ENCODE measurements around the gene CDC42BPB.

Gene CDC42BPB

DNA sequence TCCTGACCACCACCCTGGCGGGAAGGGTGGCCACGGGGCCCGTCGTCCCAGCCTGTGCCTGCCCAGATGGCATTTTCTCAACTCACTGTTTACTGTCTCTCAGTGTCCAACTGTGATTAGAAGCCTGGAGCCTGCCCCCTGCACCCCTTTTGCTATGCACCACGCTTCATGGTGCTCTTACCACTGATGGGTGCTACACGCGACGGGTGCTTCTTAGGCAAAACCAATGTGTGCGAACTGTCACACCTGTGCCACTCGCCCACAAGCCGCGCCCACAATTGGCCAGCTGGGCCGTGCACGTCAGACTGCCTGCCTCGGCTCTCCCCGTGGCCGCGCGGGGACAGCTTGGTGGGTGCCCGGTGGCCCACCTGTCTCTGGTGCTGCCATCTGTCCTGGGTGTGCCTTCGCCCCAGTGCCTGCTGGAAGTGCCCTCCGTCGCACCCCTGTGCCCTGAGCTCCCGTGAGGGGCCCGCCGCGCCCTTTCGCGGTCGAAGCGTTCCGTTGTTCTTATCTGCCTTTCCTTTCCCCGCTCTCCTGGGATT lies 150.0 kb downstream of the CDC42BPB start:
- H2BK12ac ChIP-seq (ENCODE audit: low read length) = no peak overlapping the region
- H2AFZ ChIP-seq (ENCODE audit: low read length) = no peak overlapping the region
- H3K4me3 ChIP-seq (ENCODE audit: low read length in 2 of 2) = peak overlapping the region in 1 of 2 donors; percentile 32
- H3K14ac ChIP-seq (ENCODE audit: low read length) = no peak overlapping the region
- H3K27me3 ChIP-seq (ENCODE audit: control insufficient read depth in 3 of 3, insufficient read depth in 3 of 3, low read depth in 1 of 3, low read length in 3 of 3) = no peaks in the 10 kb centered on the region
- H4K91ac ChIP-seq (ENCODE audit: low read depth, low read length, poor library complexity) = no peak overlapping the region
- peak overlapping the region; percentile 3 for H3K9ac ChIP-seq (ENCODE audit: low read depth, low read length, poor library complexity)
- no CpG with 5 or more reads among the region's 33 CpGs for WGBS, 2 donors (ENCODE audit: extremely low coverage in 2 of 2, insufficient read length in 2 of 2, insufficient replicate concordance in 1 of 2)
- no peak overlapping the region for H2BK120ac ChIP-seq (ENCODE audit: low read depth, low read length)
- H2BK5ac ChIP-seq (ENCODE audit: low read length) = no peak overlapping the region
- H2AK5ac ChIP-seq (ENCODE audit: low read depth, low read length) = peak overlapping the region; percentile 65
- no peaks in the 10 kb centered on the region for H3K4me1 ChIP-seq (ENCODE audit: control insufficient read depth in 2 of 2, insufficient read depth in 1 of 2, low read depth in 1 of 2, low read length in 2 of 2)
- H4K8ac ChIP-seq (ENCODE audit: low read depth, low read length) = no peak overlapping the region
- no peak overlapping the region for H3K4me2 ChIP-seq (ENCODE audit: insufficient read depth, low read length, poor library complexity, severe bottlenecking)
- no peak overlapping the region for H2BK15ac ChIP-seq (ENCODE audit: low read length)
- no peak overlapping the region for H3K23ac ChIP-seq (ENCODE audit: low read depth, low read length, poor library complexity)
- no peak overlapping the region for H3K27ac ChIP-seq (replicated peaks; ENCODE audit: low read length)
- peaks cover 1% of the 10 kb centered on the region for H3K79me1 ChIP-seq (ENCODE audit: low read depth, low read length)
- no peak overlapping the region for H3K18ac ChIP-seq (ENCODE audit: low read length)
- peaks cover 11 to 13% of the 10 kb centered on the region in 2 donors for H3K9me3 ChIP-seq (replicated peaks in 1 of 2; ENCODE audit: control insufficient read depth in 2 of 2, insufficient read depth in 1 of 2, low read depth in 1 of 2, low read length in 2 of 2)
- peaks cover 15 to 50% of the 10 kb centered on the region in 2 donors for H3K36me3 ChIP-seq (replicated peaks in 1 of 2; ENCODE audit: control insufficient read depth in 2 of 2, insufficient read depth in 2 of 2, low read length in 2 of 2)
- H3K4ac ChIP-seq (ENCODE audit: low read length) = no peak overlapping the region
- no peak for DNase-seq (ENCODE audit: low spot score)

GRCh38 chr14:102906616-102907302 lies 150.6 kb downstream of the CDC42BPB start:
- Histone ChIP-seq H3K4ac (ENCODE audit: low read length) (no peak overlapping the region), H2AFZ (ENCODE audit: low read length) (no peak overlapping the region), H3K23ac (ENCODE audit: low read depth, low read length, poor library complexity) (no peak overlapping the region), H2BK120ac (ENCODE audit: low read depth, low read length) (no peak overlapping the region), H2AK5ac (ENCODE audit: low read depth, low read length) (no peak overlapping the region), H3K36me3 (replicated peaks in 1 of 2; ENCODE audit: control insufficient read depth in 2 of 2, insufficient read depth in 2 of 2, low read length in 2 of 2) (peaks cover 15 to 48% of the 10 kb centered on the region in 2 donors), H3K79me1 (ENCODE audit: low read depth, low read length) (peaks cover 1% of the 10 kb centered on the region), H3K27ac (replicated peaks; ENCODE audit: low read length) (no peak overlapping the region), H3K4me2 (ENCODE audit: insufficient read depth, low read length, poor library complexity, severe bottlenecking) (no peak overlapping the region), H2BK5ac (ENCODE audit: low read length) (no peak overlapping the region), H3K18ac (ENCODE audit: low read length) (no peak overlapping the region), H3K14ac (ENCODE audit: low read length) (no peak overlapping the region), H4K8ac (ENCODE audit: low read depth, low read length) (no peak overlapping the region), H3K9ac (ENCODE audit: low read depth, low read length, poor library complexity) (no peak overlapping the region), H3K27me3 (ENCODE audit: control insufficient read depth in 3 of 3, insufficient read depth in 3 of 3, low read depth in 1 of 3, low read length in 3 of 3) (no peaks in the 10 kb centered on the region), H3K9me3 (replicated peaks in 1 of 2; ENCODE audit: control insufficient read depth in 2 of 2, insufficient read depth in 1 of 2, low read depth in 1 of 2, low read length in 2 of 2) (peaks cover 11 to 13% of the 10 kb centered on the region in 2 donors), H4K91ac (ENCODE audit: low read depth, low read length, poor library complexity) (no peak overlapping the region), H3K4me3 (ENCODE audit: low read length in 2 of 2) (no peak overlapping the region), H2BK12ac (ENCODE audit: low read length) (no peak overlapping the region), H3K4me1 (ENCODE audit: control insufficient read depth in 2 of 2, insufficient read depth in 1 of 2, low read depth in 1 of 2, low read length in 2 of 2) (no peaks in the 10 kb centered on the region), H2BK15ac (ENCODE audit: low read length) (no peak overlapping the region)
- WGBS, 2 donors (ENCODE audit: extremely low coverage in 2 of 2, insufficient read length in 2 of 2, insufficient replicate concordance in 1 of 2) = no CpG with 5 or more reads among the region's 30 CpGs
- DNase-seq (ENCODE audit: low spot score) = no peak

GRCh38 chr14:102905116-102906108 lies 151.9 kb downstream of the CDC42BPB start:
- DNase-seq (ENCODE audit: low spot score) = no peak
- no peak overlapping the region for H2BK5ac ChIP-seq (ENCODE audit: low read length)
- no peak overlapping the region for H4K91ac ChIP-seq (ENCODE audit: low read depth, low read length, poor library complexity)
- no peak overlapping the region for H3K27ac ChIP-seq (replicated peaks; ENCODE audit: low read length)
- no CpG with 5 or more reads among the region's 38 CpGs for WGBS, 2 donors (ENCODE audit: extremely low coverage in 2 of 2, insufficient read length in 2 of 2, insufficient replicate concordance in 1 of 2)
- H3K18ac ChIP-seq (ENCODE audit: low read length) = no peak overlapping the region
- H3K4me1 ChIP-seq (ENCODE audit: control insufficient read depth in 2 of 2, insufficient read depth in 1 of 2, low read depth in 1 of 2, low read length in 2 of 2) = no peaks in the 10 kb centered on the region
- no peak overlapping the region for H3K4ac ChIP-seq (ENCODE audit: low read length)
- H3K9me3 ChIP-seq (replicated peaks in 1 of 2; ENCODE audit: control insufficient read depth in 2 of 2, insufficient read depth in 1 of 2, low read depth in 1 of 2, low read length in 2 of 2) = peaks cover 11 to 13% of the 10 kb centered on the region in 2 donors
- no peak overlapping the region for H3K14ac ChIP-seq (ENCODE audit: low read length)
- no peaks in the 10 kb centered on the region for H3K27me3 ChIP-seq (ENCODE audit: control insufficient read depth in 3 of 3, insufficient read depth in 3 of 3, low read depth in 1 of 3, low read length in 3 of 3)
- H2BK12ac ChIP-seq (ENCODE audit: low read length) = no peak overlapping the region
- no peak overlapping the region for H4K8ac ChIP-seq (ENCODE audit: low read depth, low read length)
- H2AK5ac ChIP-seq (ENCODE audit: low read depth, low read length) = no peak overlapping the region
- no peak overlapping the region for H2BK120ac ChIP-seq (ENCODE audit: low read depth, low read length)
- H3K36me3 ChIP-seq (replicated peaks in 1 of 2; ENCODE audit: control insufficient read depth in 2 of 2, insufficient read depth in 2 of 2, low read length in 2 of 2) = peaks cover 15 to 47% of the 10 kb centered on the region in 2 donors
- no peak overlapping the region for H3K4me3 ChIP-seq (ENCODE audit: low read length in 2 of 2)
- H2AFZ ChIP-seq (ENCODE audit: low read length) = no peak overlapping the region
- H2BK15ac ChIP-seq (ENCODE audit: low read length) = no peak overlapping the region
- H3K4me2 ChIP-seq (ENCODE audit: insufficient read depth, low read length, poor library complexity, severe bottlenecking) = no peak overlapping the region
- no peak overlapping the region for H3K23ac ChIP-seq (ENCODE audit: low read depth, low read length, poor library complexity)
- H3K79me1 ChIP-seq (ENCODE audit: low read depth, low read length) = no peaks in the 10 kb centered on the region
- H3K9ac ChIP-seq (ENCODE audit: low read depth, low read length, poor library complexity) = no peak overlapping the region

Data from neuronal stem cell (in vitro differentiated cells).